Chondrocyte (in vitro differentiated cells): ENCODE measurements around the gene SYT13. TPM values are rescaled to one million over a fixed set of nuclear protein-coding genes. Genes with fewer than 3 reads are reported as not detected.

Experiments used
- DNase-seq: peaks from one replicate; pipeline ENCODE4 v3.0.0; 2021; ENCODE audit warnings: mixed read lengths, low spot score
- H3K27ac Mint-ChIP-seq: one replicate; pipeline ENCODE4 v1.8.0; 2021; ENCODE audit warnings: mild to moderate bottlenecking, moderate library complexity, mixed read lengths; ENCODE audit not compliant: unreplicated experiment
- H3K27me3 Mint-ChIP-seq: 2 replicates; pipeline ENCODE4 v1.8.0; 2021; ENCODE audit warnings: low read depth, mixed read lengths
- H3K36me3 Mint-ChIP-seq: 2 replicates; pipeline ENCODE4 v1.8.0; 2021; ENCODE audit warnings: low read depth, mixed read lengths
- H3K4me1 Mint-ChIP-seq: 2 replicates; pipeline ENCODE4 v1.8.0; 2021; ENCODE audit warnings: low read depth, mild to moderate bottlenecking, mixed read lengths
- H3K4me3 Mint-ChIP-seq: one replicate; pipeline ENCODE4 v1.8.0; 2021; ENCODE audit warnings: mild to moderate bottlenecking, moderate library complexity, mixed read lengths; ENCODE audit not compliant: unreplicated experiment
- H3K9me3 Mint-ChIP-seq: 2 replicates; pipeline ENCODE4 v1.8.0; 2021; ENCODE audit warnings: low read depth, mixed read lengths
- total RNA-seq: library from RNA; stranded (reverse); gene quantifications from 3 replicates; pipeline ENCODE4 v1.2.1, GENCODE V29; 2021
- TF ChIP-seq, protein P1 (sequence below): fragments of 200-600 bp; sonication (generic); IDR thresholded peaks from 2 replicates; pipeline ENCODE4 v1.5.0; 2021; ENCODE audit warnings: antibody characterized with exemption, mild to moderate bottlenecking, moderate library complexity

Gene SYT13
- total RNA-seq, 1 donor from 2014 or later: 2.8 TPM

DNA sequence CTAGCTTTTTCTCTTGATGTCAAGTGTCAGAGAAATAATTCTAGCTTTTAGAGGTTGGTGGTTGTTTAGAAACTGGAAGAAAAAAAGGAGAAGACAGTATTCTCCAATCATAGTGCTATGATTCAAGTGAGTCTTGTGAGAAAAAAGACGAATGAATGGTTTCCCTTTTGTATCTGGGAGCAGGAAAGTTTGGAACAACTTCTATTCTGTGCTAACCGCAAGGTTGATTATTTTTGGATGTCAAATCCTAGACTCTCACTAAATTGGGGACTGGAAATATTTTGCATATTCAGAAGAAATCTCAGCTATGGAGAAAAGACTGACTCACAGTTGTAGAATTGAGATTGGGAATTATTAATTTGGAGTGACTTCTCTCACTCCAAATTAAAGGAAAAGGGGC is 69.2 kb downstream of the SYT13 start:
- Mint-ChIP-seq H3K27ac (no peak overlapping the region), H3K4me1 (peaks cover 14% of the 10 kb centered on the region), H3K27me3 (no peaks in the 10 kb centered on the region), H3K4me3 (no peak overlapping the region), H3K9me3 (no peaks in the 10 kb centered on the region), H3K36me3 (peaks cover 15% of the 10 kb centered on the region)
- TF ChIP-seq, protein P1, sequence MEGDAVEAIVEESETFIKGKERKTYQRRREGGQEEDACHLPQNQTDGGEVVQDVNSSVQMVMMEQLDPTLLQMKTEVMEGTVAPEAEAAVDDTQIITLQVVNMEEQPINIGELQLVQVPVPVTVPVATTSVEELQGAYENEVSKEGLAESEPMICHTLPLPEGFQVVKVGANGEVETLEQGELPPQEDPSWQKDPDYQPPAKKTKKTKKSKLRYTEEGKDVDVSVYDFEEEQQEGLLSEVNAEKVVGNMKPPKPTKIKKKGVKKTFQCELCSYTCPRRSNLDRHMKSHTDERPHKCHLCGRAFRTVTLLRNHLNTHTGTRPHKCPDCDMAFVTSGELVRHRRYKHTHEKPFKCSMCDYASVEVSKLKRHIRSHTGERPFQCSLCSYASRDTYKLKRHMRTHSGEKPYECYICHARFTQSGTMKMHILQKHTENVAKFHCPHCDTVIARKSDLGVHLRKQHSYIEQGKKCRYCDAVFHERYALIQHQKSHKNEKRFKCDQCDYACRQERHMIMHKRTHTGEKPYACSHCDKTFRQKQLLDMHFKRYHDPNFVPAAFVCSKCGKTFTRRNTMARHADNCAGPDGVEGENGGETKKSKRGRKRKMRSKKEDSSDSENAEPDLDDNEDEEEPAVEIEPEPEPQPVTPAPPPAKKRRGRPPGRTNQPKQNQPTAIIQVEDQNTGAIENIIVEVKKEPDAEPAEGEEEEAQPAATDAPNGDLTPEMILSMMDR: no peak
- DNase-seq: no peak

DNA sequence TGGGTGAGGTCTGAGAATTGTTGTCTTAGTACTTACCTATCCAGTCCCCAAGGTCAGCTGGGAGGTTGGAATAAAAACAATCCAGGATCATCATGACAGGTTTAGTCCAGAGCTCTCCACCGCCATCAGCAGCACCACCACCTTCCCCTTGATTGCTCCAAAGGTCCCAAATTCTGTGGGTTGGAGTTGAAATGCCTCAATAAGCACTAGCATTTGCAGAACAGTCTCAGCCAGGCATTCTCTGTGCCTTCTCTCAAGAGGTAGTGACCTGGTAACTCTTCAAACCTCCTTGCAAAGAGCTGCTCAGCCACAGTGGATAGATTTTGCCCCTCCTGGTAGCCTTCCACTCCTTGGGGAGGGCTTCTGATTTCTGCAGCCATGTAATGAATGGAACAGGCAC is 70.1 kb downstream of the SYT13 start:
- TF ChIP-seq, protein P1: no peak
- H3K9me3 Mint-ChIP-seq: no peaks in the 10 kb centered on the region
- no peak overlapping the region for H3K4me3 Mint-ChIP-seq
- H3K27ac Mint-ChIP-seq: no peak overlapping the region
- H3K4me1 Mint-ChIP-seq: peaks cover 15% of the 10 kb centered on the region
- no peak for DNase-seq
- H3K36me3 Mint-ChIP-seq: peaks cover 13% of the 10 kb centered on the region
- no peaks in the 10 kb centered on the region for H3K27me3 Mint-ChIP-seq

DNA sequence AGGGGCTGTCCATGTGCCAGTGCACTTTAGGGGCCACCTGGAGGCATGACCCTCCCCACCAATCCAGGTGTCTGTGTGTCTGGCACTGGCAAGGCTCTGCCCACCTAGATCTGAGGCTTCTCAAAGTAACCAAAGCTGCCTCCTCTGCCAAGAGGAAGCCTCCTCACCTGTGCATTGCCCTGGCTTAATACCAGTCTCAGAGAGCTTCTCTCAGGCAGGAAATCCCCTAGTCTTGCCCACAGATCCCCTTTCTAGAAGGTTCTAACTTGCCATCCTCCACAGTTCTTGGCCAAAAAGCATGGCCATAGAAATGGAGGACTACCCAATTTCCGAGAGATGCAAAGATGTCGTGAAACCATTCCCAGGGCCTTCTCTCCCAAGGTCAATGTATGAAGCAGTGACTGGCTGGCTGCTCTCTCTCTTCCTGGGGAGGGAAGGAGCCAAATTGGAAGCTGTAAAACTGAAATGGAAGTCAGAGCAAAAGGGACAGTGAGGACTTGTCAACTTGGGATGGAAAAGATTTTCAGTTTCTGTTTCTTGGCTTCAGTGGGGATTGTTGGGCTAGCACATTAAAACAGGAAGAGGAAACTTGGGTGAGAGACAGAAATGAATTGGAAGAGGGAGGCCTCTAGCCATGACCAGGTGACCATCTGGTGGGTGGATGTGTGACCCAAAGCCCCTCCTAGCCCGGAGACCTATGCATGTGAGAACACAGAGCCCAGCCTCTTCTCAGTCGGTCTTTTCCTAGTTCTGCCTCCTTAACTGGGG is 70.9 kb downstream of the SYT13 start:
- DNase-seq: no peak
- no peaks in the 10 kb centered on the region for H3K27me3 Mint-ChIP-seq
- no peak overlapping the region for H3K27ac Mint-ChIP-seq
- H3K9me3 Mint-ChIP-seq: no peaks in the 10 kb centered on the region
- peaks cover 22% of the 10 kb centered on the region for H3K4me1 Mint-ChIP-seq
- H3K36me3 Mint-ChIP-seq: peaks cover 12% of the 10 kb centered on the region
- no peak overlapping the region for H3K4me3 Mint-ChIP-seq
- TF ChIP-seq, protein P1: no peak

DNA sequence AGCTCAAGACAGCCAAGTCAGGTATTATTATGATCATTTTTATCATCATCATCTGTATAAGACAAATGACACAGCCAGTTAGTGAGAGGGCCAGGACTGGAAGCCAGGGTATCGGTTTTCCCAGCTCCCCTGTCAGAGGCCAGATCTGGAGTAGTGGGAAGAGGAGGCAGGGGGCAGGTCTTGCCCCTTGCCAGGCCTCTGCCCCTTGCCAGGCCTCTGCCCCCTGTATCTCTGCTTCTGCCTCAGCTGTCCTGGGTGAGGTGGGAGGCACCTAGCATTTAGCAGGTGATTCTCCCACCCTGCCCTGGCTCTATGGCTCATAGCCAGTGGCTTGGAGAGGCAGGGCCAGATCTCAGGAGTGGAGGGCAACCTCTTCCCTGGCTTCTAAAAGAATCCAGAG is 72.4 kb downstream of the SYT13 start:
- no peaks in the 10 kb centered on the region for H3K9me3 Mint-ChIP-seq
- H3K4me1 Mint-ChIP-seq: peaks cover 36% of the 10 kb centered on the region

DNA sequence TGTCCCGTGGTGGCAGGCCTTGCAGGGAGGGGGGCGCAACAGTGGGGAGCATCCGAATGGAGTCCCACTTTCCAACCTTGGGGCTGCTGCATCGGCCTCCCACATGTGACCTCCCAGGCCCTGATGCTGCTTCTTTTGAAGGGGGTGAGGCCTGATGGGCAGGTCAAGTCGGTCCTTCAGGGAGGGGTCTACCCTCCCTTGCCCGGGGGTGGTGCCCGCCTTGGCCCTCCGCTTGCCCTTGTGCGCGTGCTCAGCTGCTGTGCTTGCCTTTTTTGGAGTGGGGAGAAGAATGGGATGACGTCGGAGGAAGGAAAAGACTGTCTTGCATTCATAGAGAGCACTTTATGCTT is 72.8 kb downstream of the SYT13 start:
- peaks cover 38% of the 10 kb centered on the region for H3K4me1 Mint-ChIP-seq
- TF ChIP-seq, protein P1: no peak
- H3K36me3 Mint-ChIP-seq: peaks cover 13% of the 10 kb centered on the region
- DNase-seq: no peak
- no peak overlapping the region for H3K27ac Mint-ChIP-seq
- no peaks in the 10 kb centered on the region for H3K9me3 Mint-ChIP-seq
- no peaks in the 10 kb centered on the region for H3K27me3 Mint-ChIP-seq
- no peak overlapping the region for H3K4me3 Mint-ChIP-seq

More for the DNA sequence above, 72.4 kb downstream of the SYT13 start:
- no peak for DNase-seq
- TF ChIP-seq, protein P1: no peak
- peaks cover 13% of the 10 kb centered on the region for H3K36me3 Mint-ChIP-seq
- H3K4me3 Mint-ChIP-seq: no peak overlapping the region
- no peaks in the 10 kb centered on the region for H3K27me3 Mint-ChIP-seq
- no peak overlapping the region for H3K27ac Mint-ChIP-seq
